ENCODE measurements around the gene UNC45B. TPM values are rescaled to one million over a fixed set of nuclear protein-coding genes. Genes with fewer than 3 reads are reported as not detected.
A peak's percentile ranks its signal among the peaks of the same experiment; 100 is the strongest.
"Not testable (repeated sequence)": the region's sequence is repeated elsewhere in the genome, so short reads cannot be mapped to it uniquely, and the experiment has no call there.

Gene UNC45B
- total RNA-seq, 2 donors from 2014 or later, result not detected

DNA sequence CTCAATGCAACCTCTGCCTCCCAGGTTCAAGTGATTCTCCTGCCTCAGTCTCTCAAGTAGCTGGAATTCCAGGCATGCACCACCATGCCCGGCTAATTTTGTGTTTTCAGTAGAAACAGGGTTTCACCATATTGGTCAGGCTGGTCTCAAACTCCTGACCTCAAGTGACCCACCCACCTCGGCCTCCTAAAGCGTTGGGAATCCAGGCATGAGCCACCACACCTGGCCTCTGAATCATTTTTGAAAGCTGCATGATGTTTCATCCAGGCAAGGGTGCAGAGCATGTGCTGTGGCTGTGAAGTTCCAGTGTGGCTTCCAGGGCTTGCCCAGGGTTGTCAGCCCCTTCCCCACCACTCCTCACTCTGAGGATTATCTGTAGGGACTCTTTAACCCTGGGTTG lies 24.7 kb downstream of the UNC45B start:
- not testable (repeated sequence) for H3K36me3 Mint-ChIP-seq (ENCODE audit: low read depth); H3K27ac Mint-ChIP-seq; H3K9me3 Mint-ChIP-seq; H3K27me3 Mint-ChIP-seq; ATAC-seq (replicated peaks)
- peak overlapping the region; percentile 13 for H3K4me3 Mint-ChIP-seq
- H3K4me1 Mint-ChIP-seq, result peaks cover 26% of the 10 kb centered on the region

DNA sequence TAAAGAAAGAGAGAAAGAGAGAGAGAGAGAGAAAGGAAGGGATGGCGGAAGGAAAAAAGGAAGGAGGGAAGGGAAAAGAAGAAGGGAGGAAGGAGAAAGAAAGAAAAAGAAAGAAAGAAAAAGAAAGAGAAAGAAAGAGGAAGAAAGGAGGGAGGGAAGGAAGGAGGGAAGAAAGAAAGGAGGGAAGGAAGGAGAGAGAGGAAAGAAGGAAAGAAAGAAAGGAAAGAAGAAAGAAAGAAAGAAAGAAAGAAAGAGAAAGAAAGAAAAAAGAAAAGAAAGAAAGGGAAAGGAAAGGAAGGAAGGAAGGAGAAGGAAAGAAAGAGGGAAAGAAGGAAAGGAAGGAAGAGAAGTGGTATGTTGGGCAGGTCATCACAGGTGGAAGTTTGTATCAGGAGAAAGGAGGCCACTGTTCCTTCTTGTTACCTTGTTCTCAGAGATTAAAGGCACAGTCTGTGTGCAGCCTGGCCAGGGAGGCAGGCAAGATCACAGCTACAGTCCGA lies 27.3 kb downstream of the UNC45B start:
- H3K4me1 Mint-ChIP-seq, result peaks cover 45% of the 10 kb centered on the region
- ATAC-seq (replicated peaks), result no peak
- peak overlapping the region; percentile 20 for H3K4me3 Mint-ChIP-seq
- H3K27me3 Mint-ChIP-seq, result no peaks in the 10 kb centered on the region
- peak overlapping the region; percentile 57 for H3K27ac Mint-ChIP-seq
- H3K36me3 Mint-ChIP-seq (ENCODE audit: low read depth), result no peaks in the 10 kb centered on the region
- H3K9me3 Mint-ChIP-seq, result no peaks in the 10 kb centered on the region

DNA sequence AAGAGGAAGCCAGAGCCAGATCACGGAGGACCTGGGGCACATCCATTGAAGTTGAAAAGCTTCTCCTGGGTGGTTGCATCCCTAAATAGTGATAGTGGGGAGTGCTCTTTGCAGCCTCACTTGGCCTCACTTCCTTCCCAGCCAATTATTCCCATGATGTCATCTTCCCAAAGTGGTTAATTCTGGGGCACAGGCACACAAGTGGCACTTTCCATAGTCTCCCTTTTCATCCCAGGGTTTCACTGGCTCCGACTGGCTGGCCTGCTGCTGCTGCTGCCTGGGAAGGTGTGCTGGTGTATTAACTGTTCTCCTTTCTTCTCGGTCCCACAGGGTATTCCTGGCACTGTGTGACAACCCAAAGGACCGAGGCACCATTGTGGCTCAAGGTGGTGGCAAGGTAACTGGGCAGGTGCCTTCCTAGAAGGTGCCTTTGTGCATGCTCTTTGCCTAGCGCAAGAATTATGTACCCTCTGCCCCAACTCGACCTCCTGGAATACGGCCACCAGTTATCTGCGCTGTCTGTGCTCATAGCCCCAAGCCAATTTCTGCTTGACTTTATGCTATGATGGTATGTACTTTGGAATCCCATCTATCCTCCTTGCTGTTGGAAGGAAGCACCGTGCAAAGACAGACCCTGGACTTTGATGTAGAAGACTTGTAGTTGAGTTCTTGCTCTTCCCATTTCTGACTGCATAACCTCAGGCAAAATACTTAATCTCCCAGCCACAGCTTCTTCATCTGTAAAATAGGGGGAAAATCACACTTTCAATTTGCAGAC lies 28.2 kb downstream of the UNC45B start:
- H3K27ac Mint-ChIP-seq, result no peak overlapping the region
- H3K9me3 Mint-ChIP-seq, result no peaks in the 10 kb centered on the region
- no peaks in the 10 kb centered on the region for H3K36me3 Mint-ChIP-seq (ENCODE audit: low read depth)
- no peaks in the 10 kb centered on the region for H3K27me3 Mint-ChIP-seq
- no peak overlapping the region for H3K4me3 Mint-ChIP-seq
- no peak for ATAC-seq (replicated peaks)
- H3K4me1 Mint-ChIP-seq, result peaks cover 51% of the 10 kb centered on the region

DNA sequence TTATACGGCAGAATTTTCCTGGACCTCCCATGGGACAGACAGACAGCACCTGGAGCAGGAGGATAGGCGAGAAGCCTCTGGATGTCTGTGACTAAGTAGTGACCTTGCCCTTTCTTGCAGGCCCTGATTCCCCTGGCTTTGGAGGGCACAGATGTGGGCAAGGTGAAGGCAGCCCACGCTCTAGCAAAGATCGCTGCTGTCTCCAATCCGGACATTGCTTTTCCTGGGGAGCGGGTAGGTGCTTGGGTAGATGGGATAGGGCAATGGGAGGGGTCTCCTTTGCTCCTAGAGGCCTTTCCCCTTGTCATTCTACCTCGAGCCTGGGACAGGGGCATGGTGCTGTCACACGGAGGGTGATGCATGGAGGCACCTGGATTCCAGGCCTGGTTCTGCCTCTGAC lies 29.3 kb downstream of the UNC45B start:
- Mint-ChIP-seq H3K27me3 (no peaks in the 10 kb centered on the region), H3K4me3 (peak overlapping the region; percentile 82), H3K4me1 (peaks cover 51% of the 10 kb centered on the region), H3K36me3 (ENCODE audit: low read depth) (no peaks in the 10 kb centered on the region), H3K9me3 (no peaks in the 10 kb centered on the region), H3K27ac (peak overlapping the region; percentile 96)
- no peak for ATAC-seq (replicated peaks)

DNA sequence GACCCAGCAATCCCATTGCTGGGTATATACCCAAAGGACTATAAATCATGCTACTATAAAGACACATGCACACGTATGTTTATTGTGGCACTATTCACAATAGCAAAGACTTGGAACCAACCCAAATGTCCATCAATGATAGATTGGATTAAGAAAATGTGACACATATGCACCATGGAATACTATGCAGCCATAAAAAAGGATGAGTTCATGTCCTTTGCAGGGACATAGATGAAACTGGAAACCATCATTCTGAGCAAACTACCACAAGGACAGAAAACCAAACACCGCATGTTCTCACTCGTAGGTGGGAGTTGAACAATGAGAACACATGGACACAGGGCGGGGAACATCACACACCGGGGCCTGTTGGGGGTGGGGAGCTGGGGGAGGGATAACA lies 31.8 kb downstream of the UNC45B start:
- not testable (repeated sequence) for ATAC-seq (replicated peaks); H3K36me3 Mint-ChIP-seq (ENCODE audit: low read depth)
- H3K27ac Mint-ChIP-seq, result peak overlapping the region; percentile 39

DNA sequence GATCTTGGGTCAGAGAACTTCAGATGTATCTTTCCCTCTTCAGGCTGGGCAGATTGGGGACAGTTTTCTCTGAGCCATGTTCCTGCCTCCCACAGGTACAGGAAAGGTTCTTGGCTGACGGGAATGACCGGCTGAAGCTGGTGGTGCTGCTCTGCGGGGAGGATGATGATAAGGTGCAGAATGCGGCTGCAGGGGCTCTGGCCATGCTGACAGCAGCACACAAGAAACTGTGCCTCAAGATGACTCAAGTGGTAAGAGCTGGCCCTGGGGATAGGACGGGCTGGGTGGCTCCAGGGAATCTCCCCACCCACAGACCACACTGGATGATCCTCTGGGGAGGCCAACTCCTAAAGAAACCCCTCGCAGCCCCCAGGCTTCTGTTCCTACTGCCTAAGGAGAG lies 35.7 kb downstream of the UNC45B start:
- no peak overlapping the region for H3K4me3 Mint-ChIP-seq
- H3K4me1 Mint-ChIP-seq, result peaks cover 32% of the 10 kb centered on the region
- H3K36me3 Mint-ChIP-seq (ENCODE audit: low read depth), result no peaks in the 10 kb centered on the region
- no peak overlapping the region for H3K27ac Mint-ChIP-seq
- peak; percentile 82 for ATAC-seq (replicated peaks)
- H3K27me3 Mint-ChIP-seq, result no peaks in the 10 kb centered on the region
- H3K9me3 Mint-ChIP-seq, result no peaks in the 10 kb centered on the region

More for the DNA sequence above, 31.8 kb downstream of the UNC45B start:
- Mint-ChIP-seq H3K4me3 (peak overlapping the region; percentile 24), H3K4me1 (peaks cover 47% of the 10 kb centered on the region)
- H3K9me3 Mint-ChIP-seq, H3K27me3 Mint-ChIP-seq: not testable (repeated sequence)

DNA sequence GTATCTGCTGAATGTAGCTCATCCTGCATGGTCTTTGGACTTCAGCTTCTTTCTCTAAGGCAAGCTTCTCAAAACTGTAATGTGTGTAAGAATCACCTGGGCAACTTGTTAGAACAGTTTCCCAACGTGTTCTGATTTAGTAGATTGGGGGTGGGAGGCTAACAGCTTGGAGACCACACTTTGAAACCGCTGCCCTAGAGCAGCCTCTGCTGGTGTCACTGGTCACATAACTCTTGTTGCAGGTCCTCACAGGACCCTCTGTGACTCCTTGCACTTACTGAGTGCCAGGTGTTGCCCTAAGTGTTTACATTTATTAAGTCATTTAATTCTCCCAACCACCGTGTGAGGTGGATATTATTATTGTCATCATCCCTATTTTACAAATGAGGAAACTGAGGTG lies 36.7 kb downstream of the UNC45B start:
- peaks cover 27% of the 10 kb centered on the region for H3K4me1 Mint-ChIP-seq
- H3K27ac Mint-ChIP-seq, result no peak overlapping the region
- no peak for ATAC-seq (replicated peaks)
- H3K36me3 Mint-ChIP-seq (ENCODE audit: low read depth), result no peaks in the 10 kb centered on the region
- H3K4me3 Mint-ChIP-seq, result no peak overlapping the region
- no peaks in the 10 kb centered on the region for H3K27me3 Mint-ChIP-seq
- no peaks in the 10 kb centered on the region for H3K9me3 Mint-ChIP-seq

DNA sequence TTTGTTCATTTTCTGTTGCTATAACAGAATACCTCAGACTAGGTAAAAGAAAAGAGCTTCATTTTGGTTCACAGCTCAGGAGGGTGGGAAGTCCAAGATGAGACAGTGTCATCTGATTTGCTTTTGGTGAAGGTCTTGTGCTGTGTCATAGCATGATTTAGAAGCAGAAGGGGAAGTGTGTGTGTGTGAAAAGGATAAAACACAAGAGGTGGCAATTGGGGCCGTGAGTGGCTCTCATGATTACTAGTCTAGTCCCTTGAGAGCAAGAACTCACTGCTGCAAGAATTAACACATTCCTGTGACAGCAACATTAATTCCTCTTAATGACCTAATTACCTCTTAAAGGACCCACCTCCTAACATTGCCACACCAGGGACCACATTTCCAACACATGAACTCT lies 38.2 kb downstream of the UNC45B start:
- peak; percentile 28 for ATAC-seq (replicated peaks)
- no peak overlapping the region for H3K4me3 Mint-ChIP-seq

DNA sequence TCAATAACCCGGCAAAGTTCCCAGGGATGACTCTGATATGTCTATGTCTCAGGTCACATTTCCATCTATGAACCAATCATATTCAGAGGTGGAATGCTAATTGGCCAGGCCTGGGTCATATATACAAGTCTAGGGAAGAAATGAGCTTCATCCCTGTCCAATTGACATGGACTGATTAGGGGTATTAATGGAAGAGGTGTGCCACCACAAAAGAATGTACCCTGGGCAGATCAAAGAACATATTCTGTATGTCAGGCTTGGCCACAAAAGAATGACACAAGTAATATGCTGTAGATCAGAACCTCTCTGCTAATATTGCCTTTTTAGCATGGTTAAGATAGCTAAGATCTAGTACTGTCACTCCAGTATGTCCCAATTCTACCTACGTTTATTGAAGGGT lies 39.9 kb downstream of the UNC45B start:
- Mint-ChIP-seq H3K4me1 (peaks cover 18% of the 10 kb centered on the region), H3K36me3 (ENCODE audit: low read depth) (no peaks in the 10 kb centered on the region), H3K4me3 (no peak overlapping the region), H3K27me3 (no peaks in the 10 kb centered on the region), H3K9me3 (peaks cover 3% of the 10 kb centered on the region), H3K27ac (no peak overlapping the region)
- no peak for ATAC-seq (replicated peaks)

More for the DNA sequence above, 38.2 kb downstream of the UNC45B start:
- Mint-ChIP-seq H3K27ac (no peak overlapping the region), H3K36me3 (ENCODE audit: low read depth) (no peaks in the 10 kb centered on the region), H3K4me1 (peaks cover 18% of the 10 kb centered on the region), H3K9me3 (peaks cover 3% of the 10 kb centered on the region), H3K27me3 (no peaks in the 10 kb centered on the region)

DNA sequence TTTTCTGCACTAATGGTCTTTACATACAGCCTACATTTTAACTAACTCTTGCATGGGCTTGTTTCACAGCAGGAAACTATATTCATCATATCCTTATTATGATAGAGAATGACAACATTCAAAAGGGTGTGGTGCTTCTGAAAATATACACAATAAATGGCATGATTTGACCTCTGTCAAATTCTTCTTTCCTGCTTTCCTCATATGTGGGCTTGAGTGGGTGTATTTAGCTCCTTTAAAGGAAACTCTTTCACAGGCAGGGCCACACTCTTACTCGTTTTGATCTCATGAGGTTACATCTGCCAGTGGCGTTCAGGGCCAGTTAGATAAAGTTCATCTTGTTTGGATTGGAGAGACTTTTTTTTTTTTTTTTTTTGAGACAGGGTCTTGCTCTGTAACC lies 40.5 kb downstream of the UNC45B start:
- peak; percentile 58 for ATAC-seq (replicated peaks)
- peaks cover 23% of the 10 kb centered on the region for H3K4me1 Mint-ChIP-seq
- peak overlapping the region; percentile 40 for H3K4me3 Mint-ChIP-seq

DNA sequence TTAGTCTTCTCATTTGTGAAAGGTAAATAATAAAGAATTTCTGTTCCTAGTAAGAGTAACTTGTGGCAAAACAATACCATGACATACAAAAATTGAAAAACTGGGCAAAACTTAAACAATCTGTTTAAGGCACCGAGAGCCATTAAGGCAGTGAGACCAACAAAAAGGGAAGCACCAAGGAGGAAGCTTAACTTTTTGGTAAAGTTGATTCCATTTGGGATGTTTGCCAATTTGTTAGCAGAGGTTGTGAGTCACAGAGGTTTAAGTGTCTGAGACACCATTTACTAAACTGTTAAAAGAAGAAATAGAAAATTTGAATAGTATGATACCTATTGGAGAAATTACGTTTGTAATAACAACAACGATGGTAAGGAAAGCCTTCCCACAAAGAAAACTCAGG lies 41.7 kb downstream of the UNC45B start:
- Mint-ChIP-seq H3K27me3 (no peaks in the 10 kb centered on the region), H3K4me1 (peaks cover 26% of the 10 kb centered on the region), H3K36me3 (ENCODE audit: low read depth) (no peaks in the 10 kb centered on the region), H3K27ac (no peak overlapping the region), H3K4me3 (no peak overlapping the region), H3K9me3 (peaks cover 3% of the 10 kb centered on the region)
- no peak for ATAC-seq (replicated peaks)

More for the DNA sequence above, 40.5 kb downstream of the UNC45B start:
- Mint-ChIP-seq H3K27me3 (no peaks in the 10 kb centered on the region), H3K36me3 (ENCODE audit: low read depth) (no peaks in the 10 kb centered on the region), H3K27ac (no peak overlapping the region), H3K9me3 (peaks cover 3% of the 10 kb centered on the region)

DNA sequence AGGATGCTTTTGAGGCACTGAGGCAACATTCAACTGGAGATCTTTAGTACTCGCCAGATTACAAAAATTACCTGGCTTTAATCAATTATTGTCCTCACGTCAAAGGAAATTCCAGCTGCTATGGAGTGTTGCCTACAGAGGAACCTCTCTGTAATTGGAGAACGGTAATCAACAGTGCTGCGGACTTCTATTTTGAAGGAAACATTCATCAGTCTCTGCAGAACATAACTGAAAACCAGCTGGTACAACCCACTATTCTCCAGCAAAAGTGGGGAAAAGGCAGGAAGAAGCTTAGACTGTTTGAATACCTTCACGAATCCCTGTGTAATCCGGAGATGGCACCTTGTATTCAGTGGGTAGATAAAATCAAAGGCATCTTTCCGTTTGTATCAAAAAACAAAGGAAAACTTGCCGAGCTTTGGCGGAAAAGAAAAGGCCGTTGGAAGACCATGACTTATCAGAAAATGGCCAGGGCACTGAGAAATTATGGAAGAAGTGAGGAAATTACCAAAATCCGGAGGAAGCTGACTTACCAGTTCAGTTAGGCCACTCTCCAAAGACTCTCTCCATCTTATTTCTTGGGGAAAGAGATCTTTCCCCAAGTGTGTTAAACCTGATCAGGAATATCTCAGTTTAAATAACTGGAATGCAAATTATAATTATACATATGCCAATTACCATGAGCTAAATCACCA lies 43.5 kb downstream of the UNC45B start:
- Mint-ChIP-seq H3K4me3 (no peak overlapping the region), H3K27me3 (no peaks in the 10 kb centered on the region), H3K36me3 (ENCODE audit: low read depth) (no peaks in the 10 kb centered on the region), H3K27ac (no peak overlapping the region), H3K4me1 (peaks cover 26% of the 10 kb centered on the region), H3K9me3 (peaks cover 3% of the 10 kb centered on the region)
- no peak for ATAC-seq (replicated peaks)

DNA sequence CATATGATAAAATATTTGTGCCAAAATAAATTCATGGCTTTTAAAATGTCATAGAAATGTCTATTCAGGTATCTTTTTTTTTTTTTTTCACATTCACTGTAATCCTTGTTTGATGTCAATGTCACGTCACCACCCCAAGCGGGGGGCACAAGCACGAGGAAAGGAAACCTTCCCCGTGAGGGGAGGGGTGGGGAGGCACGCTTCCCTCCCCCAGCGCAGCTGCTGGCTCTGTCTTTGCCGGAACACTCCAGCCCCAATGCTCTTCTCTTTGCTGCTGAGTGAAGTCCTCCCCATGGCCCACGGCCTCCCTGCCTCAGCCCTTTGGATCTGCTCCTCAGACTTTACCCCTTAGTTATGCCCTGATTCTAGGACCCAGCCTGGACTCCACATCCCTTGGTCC lies 45.1 kb downstream of the UNC45B start:
- Mint-ChIP-seq H3K27ac (peak overlapping the region; percentile 25), H3K4me1 (peaks cover 16% of the 10 kb centered on the region), H3K27me3 (no peaks in the 10 kb centered on the region), H3K9me3 (peaks cover 3% of the 10 kb centered on the region), H3K4me3 (no peak overlapping the region), H3K36me3 (ENCODE audit: low read depth) (no peaks in the 10 kb centered on the region)
- ATAC-seq (replicated peaks), result no peak

DNA sequence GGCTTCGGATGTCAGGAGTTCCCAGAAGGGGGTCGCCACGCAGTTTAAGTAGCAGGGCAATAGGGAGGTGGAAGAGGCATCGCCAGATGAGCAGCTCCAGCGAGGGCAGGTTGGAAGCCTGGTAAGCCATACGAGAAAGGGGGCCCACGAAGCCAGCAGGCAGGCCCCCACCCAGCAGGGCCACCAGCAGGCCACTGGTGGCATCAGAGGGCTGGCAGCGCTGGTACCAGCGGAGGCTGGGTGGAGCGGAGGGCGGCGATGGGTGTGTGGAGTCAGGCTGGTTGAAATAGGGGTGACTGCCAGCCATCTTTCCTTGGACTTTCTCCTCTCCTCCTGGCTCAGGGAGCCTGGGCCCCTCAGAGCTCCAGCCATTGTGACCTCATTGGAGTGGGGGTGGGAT lies 46.4 kb downstream of the UNC45B start, which contains the start of gene SLC35G3:
TSS of gene SLC35G3 (minus strand) at position 393 of the 400 bp plus-strand sequence. CDS start at position 307, 86 bp downstream.
- H3K36me3 Mint-ChIP-seq (ENCODE audit: low read depth); H3K9me3 Mint-ChIP-seq; H3K4me1 Mint-ChIP-seq; H3K4me3 Mint-ChIP-seq; H3K27me3 Mint-ChIP-seq; ATAC-seq (replicated peaks): not testable (repeated sequence)
- H3K27ac Mint-ChIP-seq, result peak within 1 kb of the TSS; percentile 25

DNA sequence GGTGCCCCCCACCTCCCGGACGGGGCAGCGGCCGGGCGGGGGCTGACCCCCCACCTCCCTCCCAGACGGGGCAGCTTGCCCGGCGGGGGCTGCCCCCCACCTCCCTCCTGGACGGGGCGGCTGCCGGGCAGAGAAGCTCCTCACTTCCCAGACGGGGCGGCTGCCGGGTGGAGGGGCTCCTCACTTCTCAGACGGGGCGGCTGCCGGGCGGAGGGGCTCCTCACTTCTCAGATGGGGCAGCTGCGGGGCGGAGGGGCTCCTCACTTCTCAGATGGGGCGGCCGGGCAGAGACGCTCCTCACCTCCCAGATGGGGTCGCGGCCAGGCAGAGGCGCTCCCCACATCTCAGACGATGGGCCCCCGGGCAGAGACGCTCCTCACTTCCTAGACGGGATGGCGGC lies 47.4 kb downstream of the UNC45B start:
- not testable (repeated sequence) for H3K4me1 Mint-ChIP-seq; H3K36me3 Mint-ChIP-seq (ENCODE audit: low read depth); H3K4me3 Mint-ChIP-seq; ATAC-seq (replicated peaks); H3K27ac Mint-ChIP-seq; H3K9me3 Mint-ChIP-seq; H3K27me3 Mint-ChIP-seq
